HG03064 (cell line): ENCODE data around the gene ZNF823.
"Not testable (repeated sequence)": the region's sequence is repeated elsewhere in the genome, so short reads cannot be mapped to it uniquely, and the experiment has no call there.

Source experiments
- ATAC-seq: cut with Tn5 transposase; IDR thresholded peaks from one replicate; pipeline ENCODE4 v1.9.1; 2021; ENCODE audit warnings: low read depth; ENCODE audit not compliant: unreplicated experiment

Gene ZNF823

DNA sequence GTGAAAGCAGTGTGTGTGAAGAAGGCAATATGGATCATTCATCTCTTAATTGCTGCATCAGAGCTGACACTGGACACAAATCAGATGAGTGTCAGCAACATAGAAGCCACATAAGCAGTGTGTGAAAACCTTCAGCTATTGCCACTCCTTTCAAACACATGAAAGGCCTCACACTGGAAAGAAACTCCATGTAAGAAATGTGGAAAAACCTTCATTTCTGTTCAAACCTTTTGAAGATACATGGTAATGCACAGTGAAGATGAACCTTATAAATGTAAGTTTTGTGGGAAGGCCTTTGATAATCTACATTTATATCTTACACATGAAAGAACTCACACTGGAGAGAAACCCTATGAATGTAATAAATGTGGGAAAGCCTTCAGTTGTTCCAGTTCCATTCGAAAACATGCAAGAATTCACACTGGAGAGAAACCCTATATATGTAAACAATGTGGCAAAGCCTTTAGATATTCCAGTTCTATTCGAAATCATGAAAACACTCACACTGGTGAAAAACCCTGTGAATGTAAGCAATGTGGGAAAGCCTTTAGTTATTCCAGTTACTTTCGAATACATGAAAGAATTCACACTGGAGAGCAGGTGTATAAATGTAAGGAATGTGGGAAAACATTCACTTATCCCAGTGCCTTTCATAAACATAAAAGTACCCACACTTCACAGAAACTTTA lies 53.6 kb downstream of the ZNF823 start:
- no peak for ATAC-seq

DNA sequence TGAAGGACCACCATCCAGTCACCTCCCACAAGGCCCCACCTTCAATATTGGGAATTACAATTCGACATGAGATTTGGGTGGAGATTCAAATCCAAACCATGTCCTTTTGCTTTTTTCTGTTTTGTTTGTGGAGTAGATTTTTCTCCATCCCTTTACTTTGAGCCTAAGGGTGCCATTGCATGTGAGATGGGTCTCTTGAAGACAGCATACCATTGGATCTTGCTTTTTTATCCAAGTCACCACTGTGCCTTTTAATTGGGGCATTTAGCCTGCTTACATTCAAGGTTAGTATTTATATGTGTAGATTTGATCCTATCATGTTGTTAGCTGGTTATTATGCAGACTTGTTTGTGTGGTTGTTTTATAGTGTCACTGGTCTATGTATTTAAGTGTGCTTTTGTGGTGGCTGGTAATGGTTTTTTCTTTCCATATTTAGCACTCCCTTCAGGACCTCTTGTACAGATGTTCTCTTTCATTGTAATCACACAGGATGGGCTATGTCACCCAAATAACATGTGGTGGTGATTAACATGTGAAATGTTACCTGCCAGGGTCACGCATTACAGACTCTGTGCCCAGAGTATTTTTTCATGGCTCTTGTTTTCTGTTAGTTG lies 58.0 kb downstream of the ZNF823 start:
- no peak for ATAC-seq

GRCh38 chr19:11678504-11678903 lies 60.2 kb downstream of the ZNF823 start:
- no peak for ATAC-seq

- not testable (repeated sequence) for ATAC-seq
These were observed 61.8 kb downstream of the ZNF823 start for GRCh38 chr19:11676661-11677600.

DNA sequence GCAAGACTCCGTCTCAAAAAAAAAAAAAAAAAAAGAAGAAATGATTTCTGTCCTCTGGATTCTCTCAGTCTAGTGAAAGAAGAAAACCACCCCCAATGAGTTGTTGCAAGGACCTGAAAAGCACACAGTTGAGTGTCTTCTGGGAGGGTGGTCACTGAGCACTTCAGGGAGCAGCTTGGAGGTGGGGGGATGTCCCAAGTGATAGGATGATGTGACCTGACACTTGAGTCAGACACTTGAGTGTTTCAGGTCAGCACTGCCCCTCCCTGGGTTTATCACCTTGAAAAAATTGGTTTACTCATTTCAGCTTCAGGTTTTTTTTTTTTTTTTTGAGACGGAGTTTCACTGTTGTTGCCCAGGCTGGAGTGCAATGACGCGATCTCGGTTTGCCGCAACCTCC lies 63.2 kb downstream of the ZNF823 start:
- no peak for ATAC-seq

- ATAC-seq: no peak
These were observed 64.7 kb downstream of the ZNF823 start for GRCh38 chr19:11674067-11674492.

DNA sequence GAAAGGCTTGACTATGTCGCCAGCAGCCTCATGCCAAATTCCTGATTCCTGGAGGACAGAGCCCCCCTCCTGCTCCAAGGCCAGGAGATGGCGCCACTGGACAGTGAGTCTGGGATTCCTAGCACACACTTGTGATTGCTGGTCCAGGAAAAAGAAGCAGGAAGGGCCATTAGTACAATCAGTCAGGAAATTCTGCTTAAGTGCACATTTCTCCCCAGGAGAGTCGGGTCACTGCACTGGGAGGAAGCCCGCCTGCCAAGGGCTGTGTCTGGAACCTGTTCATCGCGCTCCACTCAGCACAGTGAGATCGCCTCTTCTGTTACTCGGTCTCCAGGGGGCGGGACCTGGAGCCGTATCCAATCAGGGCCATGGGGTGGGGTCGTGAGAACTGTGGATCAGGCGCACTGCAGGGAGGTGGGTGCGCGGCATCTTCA lies 65.1 kb downstream of the ZNF823 start:
- no peak for ATAC-seq
